HCT116 (cell line): ENCODE measurements around the gene FITM1. TPM values are rescaled to one million over a fixed set of nuclear protein-coding genes. Genes with fewer than 3 reads are reported as not detected.

Source experiments
- ATAC-seq: fragments of 200-7000 bp; cut with Tn5 transposase; 2 replicates; pipeline ENCODE4 v1.9.1; 2020; ENCODE audit warnings: mild to moderate bottlenecking, moderate library complexity
- BruUV-seq: library from RNA; stranded (reverse); fragments of 400-500 nt; replicated peaks from 2 replicates; lab custom pipeline; 2021; lab: Mats Ljungman, UMichigan
- CTCF ChIA-PET: fragments of 300-600 bp; sonication (Branson Sonifier 250); formaldehyde crosslinking; loops from one replicate; lab custom pipeline; 2021; ENCODE audit warnings: antibody characterized with exemption; lab: Charles Lee
- POLR2A ChIA-PET: fragments of 300-600, 350-600 bp; sonication (Branson Sonifier 250); formaldehyde crosslinking; loops from one replicate; lab custom pipeline; 2021; ENCODE audit warnings: antibody characterized with exemption; lab: Charles Lee
- RAD21 ChIA-PET, 2 experiments: fragments of 300-600 bp; sonication (Branson Sonifier 250); formaldehyde crosslinking; loops; one replicate each; lab custom pipeline; 2023; ENCODE audit warnings: low total read pairs in 2 of 2; ENCODE audit not compliant: uncharacterized antibody in 2 of 2, unreplicated experiment in 2 of 2, low non-redundant PET in 1 of 2; lab: Charles Lee
- DNase-seq: peaks from one replicate; pipeline ENCODE4 v3.0.0-alpha.2; 2010; ENCODE audit warnings: low read depth, low spot score
- H2AFZ ChIP-seq: fragments of 200-600 bp; shearing (Covaris generic), sonication (generic); 2 replicates; pipeline ENCODE4 v1.6.1; 2017; ENCODE audit warnings: low read depth, mixed run types, mixed read lengths, antibody characterized with exemption, low read length; ENCODE audit not compliant: poor library complexity, severe bottlenecking
- H3K27ac ChIP-seq: 2 replicates; pipeline ENCODE4 v1.5.1; 2012; ENCODE audit warnings: low read depth, low read length
- H3K27me3 ChIP-seq: fragments of 200-600 bp; sonication (generic); 2 replicates; pipeline ENCODE4 v1.6.1; 2016; ENCODE audit warnings: mixed run types, low read length, mixed read lengths; ENCODE audit not compliant: insufficient read depth
- H3K36me3 ChIP-seq, 2 experiments: fragments of 200-500 bp in 1 of 2; fragments of 200-600 bp in 1 of 2; sonication (Bioruptor generic) in 1 of 2; sonication (generic) in 1 of 2; 2 replicates each; pipeline versions ENCODE4 v1.5.1 to v1.6.1; 2014 to 2016; ENCODE audit warnings: low read length in 2 of 2, inconsistent platforms in 1 of 2, mixed read lengths in 1 of 2, mixed run types in 1 of 2; ENCODE audit not compliant: insufficient read depth in 2 of 2, control insufficient read depth in 1 of 2
- H3K4me1 ChIP-seq, 2 experiments: fragments of 200-600 bp in 1 of 2; sonication (generic) in 1 of 2; 2 replicates each; pipeline versions ENCODE4 v1.5.1 to v1.6.1; 2012 to 2017; ENCODE audit warnings: low read length in 2 of 2, inconsistent platforms in 1 of 2, mild to moderate bottlenecking in 1 of 2, mixed read lengths in 1 of 2, mixed run types in 1 of 2, moderate library complexity in 1 of 2; ENCODE audit not compliant: insufficient read depth in 2 of 2, control insufficient read depth in 1 of 2
- H3K4me2 ChIP-seq: fragments of 200-600 bp; sonication (generic); 2 replicates; pipeline ENCODE4 v1.6.1; 2017; ENCODE audit warnings: mixed run types, low read length, mixed read lengths
- H3K4me3 ChIP-seq, 2 experiments: fragments of 200-600 bp in 1 of 2; sonication (generic) in 1 of 2; replicated peaks in 1 of 2; 2 replicates each; pipeline ENCODE4 v1.5.1; 2011 to 2016; ENCODE audit warnings: low read length in 2 of 2, control low read depth in 1 of 2, low read depth in 1 of 2, mild to moderate bottlenecking in 1 of 2, mixed read lengths in 1 of 2, mixed run types in 1 of 2
- H3K79me2 ChIP-seq: fragments of 200-600 bp; sonication (generic); 2 replicates; pipeline ENCODE4 v1.6.1; 2017; ENCODE audit warnings: mild to moderate bottlenecking, mixed run types, low read length, moderate library complexity, mixed read lengths; ENCODE audit not compliant: insufficient read depth
- H3K9ac ChIP-seq: fragments of 200-600 bp; sonication (generic); 2 replicates; pipeline ENCODE4 v1.6.1; 2016; ENCODE audit warnings: low read length, mixed read lengths
- H3K9me2 ChIP-seq: fragments of 200-600 bp; sonication (generic), shearing (Covaris generic); 2 replicates; pipeline ENCODE4 v1.6.1; 2017; ENCODE audit warnings: mixed run types, mild to moderate bottlenecking, moderate library complexity; ENCODE audit not compliant: insufficient read depth
- H3K9me3 ChIP-seq, 2 experiments: fragments of 200-500 bp in 1 of 2; fragments of 200-600 bp in 1 of 2; sonication (Bioruptor generic) in 1 of 2; sonication (generic) in 1 of 2; 2 replicates each; pipeline ENCODE4 v1.6.1; 2014 to 2017; ENCODE audit warnings: low read length in 2 of 2, mixed read lengths in 2 of 2, inconsistent platforms in 1 of 2, low read depth in 1 of 2, mild to moderate bottlenecking in 1 of 2, mixed run types in 1 of 2, moderate library complexity in 1 of 2; ENCODE audit not compliant: control insufficient read depth in 1 of 2, insufficient read depth in 1 of 2
- H4K20me1 ChIP-seq: fragments of 200-600 bp; sonication (generic), shearing (Covaris generic); 2 replicates; pipeline ENCODE4 v1.6.1; 2017; ENCODE audit warnings: mixed run types, mild to moderate bottlenecking, moderate library complexity; ENCODE audit not compliant: insufficient read depth
- CBX3 ChIP-seq: IDR thresholded peaks from 2 replicates; pipeline ENCODE4 v1.6.1; 2012; ENCODE audit warnings: low read depth
- CEBPB ChIP-seq: IDR thresholded peaks from 2 replicates; pipeline ENCODE4 v1.6.1; 2012; ENCODE audit warnings: low read depth
- EGR1 ChIP-seq: IDR thresholded peaks from 2 replicates; pipeline ENCODE4 v1.6.1; 2012; ENCODE audit warnings: low read depth
- ELF1 ChIP-seq: IDR thresholded peaks from 2 replicates; pipeline ENCODE4 v1.6.1; 2012; ENCODE audit warnings: low read depth, borderline replicate concordance
- EZH2 ChIP-seq: fragments of 200-600 bp; sonication (generic); IDR thresholded peaks from 2 replicates; pipeline ENCODE4 v1.6.1; 2017; ENCODE audit warnings: antibody characterized with exemption, mixed run types
- EZH2phosphoT487 ChIP-seq: fragments of 200-600 bp; IDR thresholded peaks from 2 replicates; pipeline ENCODE4 v1.6.1; 2018; ENCODE audit warnings: antibody characterized with exemption, borderline replicate concordance
- FOSL1 ChIP-seq: IDR thresholded peaks from 2 replicates; pipeline ENCODE4 v1.6.1; 2012; ENCODE audit warnings: low read depth
- POLR2A ChIP-seq: IDR thresholded peaks from 2 replicates; pipeline ENCODE4 v1.7.0; 2011; ENCODE audit warnings: borderline replicate concordance; ENCODE audit not compliant: insufficient read depth, insufficient read length; ENCODE audit errors: extremely low read depth
- POLR2AphosphoS5 ChIP-seq: IDR thresholded peaks from 2 replicates; pipeline ENCODE4 v1.6.1; 2011; ENCODE audit warnings: mild to moderate bottlenecking, low read depth, low read length, moderate library complexity
- RAD21 ChIP-seq: IDR thresholded peaks from 2 replicates; pipeline ENCODE4 v1.6.1; 2012; ENCODE audit warnings: low read depth, mild to moderate bottlenecking
- SP1 ChIP-seq: IDR thresholded peaks from 2 replicates; pipeline ENCODE4 v1.6.1; 2012; ENCODE audit warnings: low read depth
- SRF ChIP-seq: IDR thresholded peaks from 2 replicates; pipeline ENCODE4 v1.6.1; 2012; ENCODE audit warnings: low read depth
- TCF7L2 ChIP-seq: IDR thresholded peaks from 2 replicates; pipeline ENCODE4 v1.7.0; 2011; ENCODE audit warnings: borderline replicate concordance, inconsistent platforms; ENCODE audit not compliant: insufficient read depth, insufficient read length; ENCODE audit errors: extremely low read depth
- YY1 ChIP-seq: IDR thresholded peaks from 2 replicates; pipeline ENCODE4 v1.6.1; 2011; ENCODE audit warnings: low read length, low read depth, moderate library complexity, mild to moderate bottlenecking; ENCODE audit not compliant: insufficient replicate concordance; ENCODE audit errors: extremely low read depth
- ZFX ChIP-seq: fragments of 450-650 bp; IDR thresholded peaks from 2 replicates; pipeline ENCODE4 v1.6.1; 2017
- ZNF274 ChIP-seq: fragments of 200-500 bp; sonication (Bioruptor generic); IDR thresholded peaks from 2 replicates; pipeline ENCODE4 v1.6.1; 2014; ENCODE audit warnings: mild to moderate bottlenecking, low read depth, low read length, inconsistent platforms
- intact Hi-C: fragments of 100-400 bp; cut with micrococcal nuclease; formaldehyde crosslinking; loops from 2 replicates; pipeline ENCODE4 v1.10.0; 2022
- total RNA-seq: library from RNA; stranded (reverse); gene quantifications from one replicate; pipeline ENCODE4 v1.2.1, GENCODE V29; 2021; ENCODE audit not compliant: unreplicated experiment
- TF ChIP-seq, protein P1 (sequence below), 3 experiments: fragments of 200-600 bp in 1 of 3; sonication (generic) in 1 of 3; IDR thresholded peaks in 2 of 3; conservative IDR thresholded peaks in 1 of 3; 2 replicates each; pipeline ENCODE4 v1.5.1; 2012 to 2017; ENCODE audit warnings: low read depth in 2 of 3, low read length in 2 of 3, antibody characterized with exemption in 1 of 3, borderline replicate concordance in 1 of 3, control low read depth in 1 of 3, mild to moderate bottlenecking in 1 of 3, mixed read lengths in 1 of 3, mixed run types in 1 of 3, moderate library complexity in 1 of 3; ENCODE audit not compliant: insufficient read depth in 1 of 3
- TF ChIP-seq, protein P2 (sequence below): IDR thresholded peaks from 2 replicates; pipeline ENCODE4 v1.6.1; 2012
- TF ChIP-seq, protein P3 (sequence below): IDR thresholded peaks from 2 replicates; pipeline ENCODE4 v1.6.1; 2011; ENCODE audit warnings: mild to moderate bottlenecking, low read length, moderate library complexity; ENCODE audit not compliant: insufficient replicate concordance; ENCODE audit errors: extremely low read depth

Gene FITM1
- total RNA-seq, 1 experiment from 2014 or later = 0.81 TPM

DNA sequence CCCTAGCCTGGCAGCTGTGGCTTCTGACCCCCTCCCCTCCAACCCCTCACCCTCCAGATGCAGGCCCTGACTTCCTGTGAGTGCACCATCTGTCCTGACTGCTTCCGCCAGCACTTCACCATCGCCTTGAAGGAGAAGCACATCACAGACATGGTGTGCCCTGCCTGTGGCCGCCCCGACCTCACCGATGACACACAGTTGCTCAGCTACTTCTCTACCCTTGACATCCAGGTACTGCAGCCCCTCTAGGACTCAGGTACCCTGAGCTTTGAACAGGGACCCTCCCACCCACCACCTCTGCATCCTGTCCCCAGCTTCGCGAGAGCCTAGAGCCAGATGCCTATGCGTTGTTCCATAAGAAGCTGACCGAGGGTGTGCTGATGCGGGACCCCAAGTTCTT is 24.6 kb downstream of the FITM1 start:
- H3K9me2 ChIP-seq = no peaks in the 10 kb centered on the region
- no peak overlapping the region for H2AFZ ChIP-seq
- peaks cover 46 to 57% of the 10 kb centered on the region in 2 experiments for H3K36me3 ChIP-seq
- ATAC-seq = no peak
- no peaks in the 10 kb centered on the region for H3K27me3 ChIP-seq
- intact Hi-C loops = no loop called here
- ChIA-PET RAD21 (no interaction called here), CTCF (interaction anchor here (1.9 kb wide), 1 partner anchor 9 kb away, joined by 7 read pairs; the partner anchor contains the start of gene PSME2), POLR2A (interaction anchor here (1.0 kb wide), 1 partner anchor 41 kb away, joined by 3 read pairs; the partner anchor contains the start of gene DCAF11)
- TF ChIP-seq POLR2A = no peak
- TF ChIP-seq YY1 = no peak
- TF ChIP-seq SRF = no peak
- TF ChIP-seq, protein P1, sequence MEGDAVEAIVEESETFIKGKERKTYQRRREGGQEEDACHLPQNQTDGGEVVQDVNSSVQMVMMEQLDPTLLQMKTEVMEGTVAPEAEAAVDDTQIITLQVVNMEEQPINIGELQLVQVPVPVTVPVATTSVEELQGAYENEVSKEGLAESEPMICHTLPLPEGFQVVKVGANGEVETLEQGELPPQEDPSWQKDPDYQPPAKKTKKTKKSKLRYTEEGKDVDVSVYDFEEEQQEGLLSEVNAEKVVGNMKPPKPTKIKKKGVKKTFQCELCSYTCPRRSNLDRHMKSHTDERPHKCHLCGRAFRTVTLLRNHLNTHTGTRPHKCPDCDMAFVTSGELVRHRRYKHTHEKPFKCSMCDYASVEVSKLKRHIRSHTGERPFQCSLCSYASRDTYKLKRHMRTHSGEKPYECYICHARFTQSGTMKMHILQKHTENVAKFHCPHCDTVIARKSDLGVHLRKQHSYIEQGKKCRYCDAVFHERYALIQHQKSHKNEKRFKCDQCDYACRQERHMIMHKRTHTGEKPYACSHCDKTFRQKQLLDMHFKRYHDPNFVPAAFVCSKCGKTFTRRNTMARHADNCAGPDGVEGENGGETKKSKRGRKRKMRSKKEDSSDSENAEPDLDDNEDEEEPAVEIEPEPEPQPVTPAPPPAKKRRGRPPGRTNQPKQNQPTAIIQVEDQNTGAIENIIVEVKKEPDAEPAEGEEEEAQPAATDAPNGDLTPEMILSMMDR (IDR thresholded peaks at IDR 0.05 in 2 of 3, conservative IDR thresholded peaks at IDR 0.05 in 1 of 3; ENCODE audit: borderline replicate concordance in 1 of 3, insufficient read depth in 1 of 3, low read depth in 2 of 3, low read length in 2 of 3) = no peak
- TF ChIP-seq ZFX = no peak
- TF ChIP-seq, protein P2, sequence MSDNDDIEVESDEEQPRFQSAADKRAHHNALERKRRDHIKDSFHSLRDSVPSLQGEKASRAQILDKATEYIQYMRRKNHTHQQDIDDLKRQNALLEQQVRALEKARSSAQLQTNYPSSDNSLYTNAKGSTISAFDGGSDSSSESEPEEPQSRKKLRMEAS = no peak
- no peak for TF ChIP-seq ZNF274
- TF ChIP-seq POLR2AphosphoS5 = no peak
- TF ChIP-seq ELF1 = no peak
- TF ChIP-seq, protein P3, sequence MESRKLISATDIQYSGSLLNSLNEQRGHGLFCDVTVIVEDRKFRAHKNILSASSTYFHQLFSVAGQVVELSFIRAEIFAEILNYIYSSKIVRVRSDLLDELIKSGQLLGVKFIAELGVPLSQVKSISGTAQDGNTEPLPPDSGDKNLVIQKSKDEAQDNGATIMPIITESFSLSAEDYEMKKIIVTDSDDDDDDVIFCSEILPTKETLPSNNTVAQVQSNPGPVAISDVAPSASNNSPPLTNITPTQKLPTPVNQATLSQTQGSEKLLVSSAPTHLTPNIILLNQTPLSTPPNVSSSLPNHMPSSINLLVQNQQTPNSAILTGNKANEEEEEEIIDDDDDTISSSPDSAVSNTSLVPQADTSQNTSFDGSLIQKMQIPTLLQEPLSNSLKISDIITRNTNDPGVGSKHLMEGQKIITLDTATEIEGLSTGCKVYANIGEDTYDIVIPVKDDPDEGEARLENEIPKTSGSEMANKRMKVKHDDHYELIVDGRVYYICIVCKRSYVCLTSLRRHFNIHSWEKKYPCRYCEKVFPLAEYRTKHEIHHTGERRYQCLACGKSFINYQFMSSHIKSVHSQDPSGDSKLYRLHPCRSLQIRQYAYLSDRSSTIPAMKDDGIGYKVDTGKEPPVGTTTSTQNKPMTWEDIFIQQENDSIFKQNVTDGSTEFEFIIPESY = no peak
- TF ChIP-seq RAD21 = no peak
- no peak for TF ChIP-seq FOSL1
- TF ChIP-seq CBX3 = no peak
- TF ChIP-seq EGR1 = no peak
- TF ChIP-seq SP1 = no peak
- no peak for TF ChIP-seq EZH2phosphoT487
- TF ChIP-seq CEBPB = no peak
- TF ChIP-seq EZH2 = no peak
- no peak for TF ChIP-seq TCF7L2
- H3K4me3 ChIP-seq = no peak overlapping the region
- no peak for DNase-seq
- BruUV-seq = no TSS peak
- no peak overlapping the region for H3K9ac ChIP-seq
- no peaks in the 10 kb centered on the region for H3K9me3 ChIP-seq
- H4K20me1 ChIP-seq = no peaks in the 10 kb centered on the region
- peaks cover under 1% of the 10 kb centered on the region in 2 experiments; a peak in 2 of 4 replicates for H3K4me1 ChIP-seq
- no peak overlapping the region for H3K27ac ChIP-seq
- peaks cover 8% of the 10 kb centered on the region; the same call in 1 of the 2 replicates for H3K79me2 ChIP-seq
- H3K4me2 ChIP-seq = no peak overlapping the region
